Stimulated activated CD4-positive, alpha-beta T cell treated with anti-CD3 and anti-CD28 coated beads, Interleukin-2, amount 100 ng/mL, for 4 hours (primary cell): ENCODE measurements around the gene MIGA1.
"Not testable (repeated sequence)": the region's sequence is repeated elsewhere in the genome, so short reads cannot be mapped to it uniquely, and the experiment has no call there.

Experiments
- DNase-seq: peaks from one replicate; pipeline ENCODE4 v3.0.0-alpha.2; 2020; ENCODE audit warnings: low read depth

MIGA1 gene

DNA sequence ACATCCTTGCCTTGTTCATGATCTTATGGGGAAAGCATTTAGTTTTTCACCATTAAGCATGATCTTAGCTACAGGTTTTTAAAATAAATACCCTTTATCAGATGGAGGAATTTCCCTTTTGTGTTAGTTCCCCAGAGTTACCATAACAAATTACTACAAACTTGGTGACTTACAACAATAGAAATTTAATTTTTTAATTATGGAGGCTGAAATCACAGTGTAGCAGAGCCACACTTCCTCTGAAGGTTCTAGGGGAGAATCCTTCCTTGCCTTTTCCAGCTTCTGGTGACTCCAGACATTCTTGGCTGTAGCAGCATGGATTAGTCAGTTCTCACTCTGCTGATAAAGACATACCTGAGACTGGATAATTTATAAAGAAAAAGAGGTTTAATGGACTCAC, 18.5 kb downstream of the MIGA1 start:
- no peak for DNase-seq

DNA sequence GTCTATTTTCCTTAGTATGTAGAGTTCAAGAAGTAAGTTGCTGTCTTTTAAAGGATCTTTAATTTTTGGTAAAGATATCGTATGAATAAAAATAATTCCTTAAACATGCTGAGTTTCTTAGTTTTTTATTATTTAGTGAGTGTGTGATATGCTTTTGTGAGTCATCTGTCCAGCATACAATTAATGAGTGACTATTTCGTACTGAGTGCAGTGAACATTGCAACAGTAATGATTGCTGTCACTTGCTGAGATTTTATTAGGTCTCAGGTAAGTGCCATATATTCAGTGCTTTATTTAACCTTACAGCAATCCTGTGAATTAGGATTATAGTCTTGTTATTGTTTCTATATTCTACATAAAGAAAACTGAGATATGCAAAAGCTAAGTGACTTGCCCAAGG, 22.6 kb downstream of the MIGA1 start:
- DNase-seq: no peak

DNA sequence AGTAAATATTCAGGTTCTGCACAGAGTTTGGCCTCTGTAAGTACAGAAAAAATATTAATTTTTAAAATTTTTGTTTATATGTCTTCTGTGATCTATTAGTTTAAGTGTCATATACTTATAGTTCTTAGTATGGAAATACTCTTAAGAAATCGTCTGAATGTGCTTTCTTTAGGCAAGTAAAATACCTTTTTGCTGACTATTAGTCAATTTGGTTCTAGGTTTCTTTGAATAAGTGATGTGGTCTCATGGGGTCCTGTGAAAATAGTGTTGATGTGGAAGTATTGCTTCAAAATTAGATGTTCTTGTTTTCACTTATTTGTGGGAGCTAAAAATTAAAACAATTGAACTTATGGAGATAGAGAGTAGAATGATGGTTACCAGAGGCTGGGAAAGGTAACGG, 23.9 kb downstream of the MIGA1 start:
- no peak for DNase-seq

DNA sequence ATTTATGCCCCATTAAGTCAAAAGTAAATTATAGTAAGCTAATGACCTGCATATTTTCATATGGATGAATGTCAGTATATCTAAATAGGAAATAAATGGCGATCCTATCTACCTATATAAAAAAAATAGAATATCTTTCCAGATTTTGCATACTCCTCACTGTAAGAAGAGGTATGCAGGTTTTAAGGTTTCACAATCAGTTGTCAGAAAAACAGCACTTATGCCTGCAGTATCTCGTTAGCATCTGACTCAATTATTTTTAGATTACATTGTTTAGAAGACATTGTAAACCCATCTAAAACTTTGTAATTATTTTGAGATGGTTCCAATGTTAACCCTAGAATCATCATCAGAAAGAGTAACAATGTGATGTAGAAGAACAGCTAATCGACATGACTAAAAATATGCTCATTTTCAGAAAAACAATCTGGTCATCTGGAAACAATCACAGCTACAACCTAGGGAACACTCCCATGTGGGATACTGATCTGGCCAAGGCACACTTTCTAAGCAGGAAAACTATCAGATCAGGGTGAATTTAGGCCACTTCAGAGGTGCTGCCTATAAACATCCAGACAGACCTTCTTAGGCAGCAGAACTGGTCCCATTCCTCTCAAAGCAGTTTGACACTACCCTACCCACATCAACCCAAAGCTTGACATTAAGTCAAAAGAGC, 30.5 kb downstream of the MIGA1 start:
- DNase-seq: not testable (repeated sequence)

DNA sequence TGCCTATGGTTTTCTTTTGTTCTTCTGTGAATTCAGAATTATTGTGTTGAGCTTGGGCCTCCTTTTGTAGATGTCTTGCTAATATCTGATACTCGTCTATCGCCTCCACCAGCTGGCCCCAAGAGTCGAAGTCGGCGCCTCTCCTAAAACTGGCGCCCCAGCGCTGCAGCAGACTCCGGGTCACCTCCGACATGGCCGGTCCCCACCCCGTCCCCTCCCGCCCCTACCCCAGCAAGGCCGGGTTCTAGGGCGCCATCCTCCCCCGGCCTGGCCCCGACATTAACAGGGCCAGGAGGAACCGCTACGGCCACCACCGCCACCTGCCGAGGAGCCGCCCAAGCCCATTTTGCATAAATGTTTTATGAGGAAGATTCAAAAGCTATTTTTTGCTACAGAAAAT, 32.1 kb downstream of the MIGA1 start:
- not testable (repeated sequence) for DNase-seq

DNA sequence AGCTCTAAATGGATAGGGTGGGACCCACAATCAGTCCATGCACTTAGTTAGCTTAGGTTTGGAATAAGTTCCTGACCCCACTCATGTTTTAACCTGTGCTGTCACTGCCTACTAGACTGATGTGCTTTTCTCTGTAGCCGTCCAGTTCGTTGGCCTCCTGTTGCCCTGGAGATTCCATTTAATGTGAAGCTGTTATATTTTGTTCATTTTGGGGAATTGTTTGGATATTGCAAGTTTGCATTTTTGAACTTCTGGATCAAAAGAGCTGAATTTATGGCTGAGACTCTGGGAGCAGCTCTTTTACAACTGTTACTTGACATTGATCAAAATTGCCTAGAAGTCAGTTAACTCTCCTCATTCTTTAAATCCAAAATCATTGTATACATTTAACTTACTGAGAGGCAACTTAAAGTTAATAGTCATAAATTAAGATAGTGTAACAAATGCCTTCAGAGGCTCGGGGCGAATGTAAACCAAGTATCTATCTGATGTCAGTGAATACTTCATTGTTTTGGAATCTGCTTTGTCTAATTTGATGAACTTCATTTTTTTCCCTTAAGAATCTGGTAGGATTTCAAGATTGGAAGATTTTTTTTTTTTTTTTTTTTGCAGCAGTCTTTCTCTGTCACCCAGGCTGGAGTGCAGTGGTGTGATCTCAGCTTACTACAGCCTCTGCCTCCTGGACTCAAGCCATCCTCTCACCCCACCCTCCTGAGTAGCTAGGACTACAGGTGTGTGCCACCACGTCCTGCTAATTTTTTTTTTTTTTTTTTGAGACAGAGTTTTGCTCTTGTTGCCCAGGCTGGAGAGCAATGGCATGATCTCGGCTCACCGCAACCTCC, 38.1 kb downstream of the MIGA1 start:
- no peak for DNase-seq

DNA sequence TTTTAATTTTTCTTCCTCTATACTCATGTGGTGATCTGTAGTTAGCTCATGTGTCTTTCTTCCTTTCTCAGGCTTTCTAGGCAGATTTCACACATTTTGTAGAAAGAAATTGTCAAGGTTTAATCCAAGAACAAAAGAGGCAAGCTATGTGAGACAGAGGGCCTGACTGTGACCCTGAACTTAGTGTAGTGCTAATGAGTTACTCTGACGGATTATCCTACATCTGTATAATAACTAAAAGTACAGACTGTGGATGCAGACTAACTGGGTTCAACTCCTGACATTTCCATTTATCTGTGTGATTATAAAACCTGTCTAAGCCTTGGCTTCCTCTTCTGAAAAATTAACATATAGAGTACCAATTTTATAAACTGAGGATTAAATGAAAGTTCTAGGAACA, 40.7 kb downstream of the MIGA1 start:
- no peak for DNase-seq

DNA sequence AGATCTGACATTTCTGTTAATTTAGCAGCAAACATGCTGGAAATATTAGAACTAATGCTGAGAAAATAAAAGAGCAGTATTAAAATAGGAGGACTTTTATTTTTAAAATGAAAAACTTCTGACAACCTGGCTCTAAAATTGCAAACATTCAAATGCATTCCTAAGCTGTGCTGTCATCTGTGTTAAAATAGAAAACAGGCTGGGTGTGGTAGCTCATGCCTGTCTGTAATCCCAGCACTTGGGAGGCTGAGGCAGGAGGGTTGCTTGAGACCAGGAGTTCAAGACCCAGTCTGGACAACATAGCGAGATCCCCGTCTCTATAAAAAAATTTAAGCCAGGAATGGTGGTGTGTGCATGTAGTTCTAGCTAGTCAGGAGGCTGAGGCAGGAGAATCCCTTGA, 44.6 kb downstream of the MIGA1 start:
- DNase-seq: no peak

DNA sequence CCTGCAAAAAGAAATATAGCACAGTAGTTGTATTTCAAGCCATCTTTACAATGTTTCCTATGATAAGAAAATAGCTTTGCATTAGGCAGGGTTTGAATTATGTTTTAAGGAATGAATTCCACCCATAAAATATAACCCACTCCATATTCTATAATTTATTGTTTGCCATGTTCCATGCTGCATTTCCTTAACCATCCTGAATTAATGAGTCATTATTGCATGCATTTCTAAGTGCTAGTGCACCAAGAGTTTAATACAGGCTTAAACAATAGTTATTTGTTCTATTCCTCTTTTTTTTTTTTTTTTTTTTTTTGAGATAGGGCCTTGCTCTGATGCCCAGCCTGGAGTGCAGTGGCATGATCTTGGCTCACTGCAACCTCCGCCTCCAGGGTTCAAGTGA, 45.2 kb downstream of the MIGA1 start:
- DNase-seq: no peak

DNA sequence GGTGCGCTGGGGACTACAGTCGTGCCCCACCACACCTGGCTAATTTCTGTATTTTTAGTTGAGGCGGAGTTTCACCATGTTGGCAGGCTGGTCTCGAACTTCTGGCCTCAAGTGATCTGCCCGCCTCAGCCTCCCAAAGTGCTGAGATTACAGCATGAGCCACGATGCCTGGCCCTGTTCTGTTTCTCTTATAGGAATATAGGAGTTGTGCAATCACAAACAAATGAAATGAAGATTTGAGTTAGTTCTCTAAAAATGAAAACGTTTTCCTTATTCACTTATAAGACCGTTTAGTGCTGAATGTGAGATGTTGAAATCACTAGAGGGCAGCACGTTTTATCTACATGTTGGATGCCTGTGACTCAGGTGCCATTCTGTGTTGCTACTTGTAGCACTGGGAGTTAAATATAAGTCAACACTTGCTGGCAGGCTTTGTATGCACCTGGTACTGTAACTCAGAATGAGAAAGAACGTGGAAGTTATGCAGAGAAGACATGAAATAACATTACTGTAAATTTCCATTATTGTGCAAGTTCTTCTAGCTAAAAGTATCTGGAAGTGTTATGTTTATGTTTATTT, 45.8 kb downstream of the MIGA1 start:
- DNase-seq: no peak

DNA sequence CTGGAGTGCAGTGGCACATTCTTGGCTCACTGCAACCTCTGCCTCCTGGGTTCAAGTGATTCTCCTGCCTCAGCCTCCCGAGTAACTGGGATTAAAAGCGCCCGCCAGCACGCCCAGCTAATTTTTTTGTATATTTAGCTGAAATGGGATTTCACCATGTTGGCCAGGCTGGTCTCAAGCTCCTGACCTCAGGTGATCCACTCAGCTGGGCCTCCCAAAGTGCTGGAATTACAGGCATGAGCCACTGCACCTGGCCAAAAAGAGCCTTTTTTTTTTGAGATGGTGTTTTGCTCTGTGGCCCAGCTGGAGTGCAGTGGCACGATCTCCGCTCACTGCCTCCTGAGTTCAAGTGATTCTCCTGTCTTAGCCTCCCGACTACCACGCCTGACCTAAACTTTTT, 47.4 kb downstream of the MIGA1 start:
- DNase-seq: not testable (repeated sequence)

DNA sequence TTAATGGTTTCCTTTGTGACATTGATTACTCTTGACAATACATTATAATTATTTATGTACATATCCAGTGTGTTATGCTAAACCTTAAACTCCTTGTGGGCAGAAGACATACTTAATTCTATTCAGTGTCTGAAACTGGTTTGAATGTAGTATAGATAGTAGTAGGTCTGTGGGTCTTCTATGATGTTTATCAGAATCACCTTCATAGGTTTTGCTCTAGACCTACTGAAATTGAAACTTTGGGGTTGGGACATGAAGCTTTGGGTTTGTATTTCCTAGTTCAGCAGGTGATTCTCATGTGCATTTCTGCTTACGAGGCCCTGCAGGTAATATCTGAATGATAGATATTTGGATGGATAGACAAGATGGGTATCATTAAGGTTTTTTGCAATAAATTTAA, 48.6 kb downstream of the MIGA1 start:
- no peak for DNase-seq

DNA sequence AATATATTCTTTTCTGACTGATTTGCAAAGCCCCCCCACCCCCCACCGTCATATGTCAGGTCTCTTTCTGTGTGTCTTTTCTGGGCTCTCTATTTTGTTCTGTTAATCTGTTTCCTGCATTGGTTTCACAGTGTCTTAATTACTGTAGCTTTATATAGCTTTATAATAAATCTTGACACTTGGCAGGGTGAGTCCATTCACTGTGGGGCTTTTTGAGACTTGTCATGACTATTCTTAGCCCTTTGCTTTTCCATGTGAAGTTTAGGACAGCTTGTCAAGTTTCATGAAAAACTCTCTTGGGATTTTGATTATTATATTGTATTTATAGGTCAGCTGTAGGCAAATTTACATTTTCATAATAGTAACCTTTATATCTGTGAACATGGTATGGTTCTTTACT, 50.4 kb downstream of the MIGA1 start:
- DNase-seq: no peak

DNA sequence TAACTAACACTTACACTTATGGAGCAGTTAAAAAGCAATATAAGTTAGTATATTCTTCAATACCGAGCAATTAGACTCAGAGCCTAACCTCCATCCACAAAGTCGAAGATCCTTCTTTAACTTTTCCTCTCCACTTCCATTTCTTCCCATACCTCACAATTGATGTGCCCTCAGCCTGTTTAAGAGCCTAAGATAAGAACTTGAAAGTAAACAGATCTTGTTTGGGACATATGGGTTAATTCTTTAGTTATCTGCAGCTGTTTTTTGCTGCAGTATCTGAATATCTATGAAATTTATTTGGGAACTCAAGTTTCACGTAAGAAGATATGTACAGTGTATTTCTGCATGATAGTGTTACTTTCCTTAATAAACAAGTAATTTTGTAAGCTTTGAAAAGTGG, 51.5 kb downstream of the MIGA1 start:
- DNase-seq: no peak

DNA sequence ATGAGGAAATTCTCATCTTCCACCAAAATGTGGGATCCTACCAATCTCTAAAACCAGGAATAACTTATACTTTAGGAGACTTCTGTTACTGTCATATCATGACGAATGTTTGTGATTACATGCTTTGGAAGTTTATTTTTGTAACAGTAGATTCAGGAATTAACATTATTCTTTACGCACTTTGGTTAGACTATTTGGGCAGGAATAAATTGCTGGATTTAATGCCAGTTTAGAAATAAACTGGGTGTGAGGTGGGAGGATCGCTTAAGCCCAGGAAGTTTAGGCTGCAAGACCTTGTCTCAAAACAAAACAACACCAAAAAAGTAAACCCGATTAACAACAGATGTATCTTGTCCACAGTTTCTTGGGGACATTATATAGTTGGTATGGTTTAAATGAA, 52.1 kb downstream of the MIGA1 start:
- DNase-seq: no peak

DNA sequence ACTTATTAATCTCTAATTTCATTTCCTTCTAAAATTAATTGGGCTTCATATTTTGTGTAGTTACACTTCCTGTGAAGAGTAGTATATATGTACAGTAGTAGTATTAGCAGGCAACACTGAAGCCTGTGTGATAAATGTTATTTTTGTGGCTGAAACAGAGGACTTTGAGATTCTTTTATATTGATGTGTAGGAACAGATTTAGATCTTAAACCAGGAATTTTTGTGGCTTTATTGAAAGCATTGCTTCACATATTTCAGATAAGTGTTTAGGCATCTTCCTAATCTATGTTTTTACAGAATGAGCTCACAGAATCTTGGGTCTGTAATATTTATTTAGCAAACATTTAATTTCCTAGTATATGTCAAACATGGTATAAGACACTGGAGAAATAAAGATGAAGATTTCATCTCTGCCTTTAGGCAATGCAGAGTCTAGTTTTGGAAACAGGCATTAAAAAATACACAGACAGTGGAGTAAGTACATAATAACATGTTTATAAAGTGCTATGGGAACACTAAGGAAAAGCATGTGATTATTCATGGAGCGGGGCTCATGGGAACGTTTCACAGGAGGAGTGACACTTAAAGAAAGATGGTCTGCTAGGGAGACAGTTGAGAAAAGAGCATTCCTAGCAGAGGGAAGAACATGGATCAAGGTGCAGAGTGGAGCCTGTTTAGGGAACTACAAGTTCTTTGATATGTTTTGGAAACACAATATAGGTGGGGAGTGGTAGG, 52.7 kb downstream of the MIGA1 start:
- no peak for DNase-seq

DNA sequence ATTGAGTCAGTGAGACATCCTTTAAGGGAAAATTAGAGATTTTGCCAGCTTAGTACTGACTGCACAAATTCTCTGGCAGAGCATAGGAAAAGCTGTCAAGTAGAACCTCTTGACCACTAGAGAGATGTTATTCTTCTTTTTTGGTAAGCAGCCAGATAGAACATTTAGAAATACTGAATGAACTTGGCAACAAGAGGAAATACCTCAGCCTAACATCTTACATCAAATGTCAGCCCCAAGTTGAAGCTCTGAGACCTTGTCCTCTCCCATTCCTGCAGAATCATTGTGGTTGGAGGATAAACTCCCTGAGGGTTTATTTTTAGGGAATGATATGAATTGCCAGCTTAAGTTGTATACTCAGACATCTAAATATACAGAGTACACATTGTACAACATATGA, 53.5 kb downstream of the MIGA1 start:
- DNase-seq: no peak

DNA sequence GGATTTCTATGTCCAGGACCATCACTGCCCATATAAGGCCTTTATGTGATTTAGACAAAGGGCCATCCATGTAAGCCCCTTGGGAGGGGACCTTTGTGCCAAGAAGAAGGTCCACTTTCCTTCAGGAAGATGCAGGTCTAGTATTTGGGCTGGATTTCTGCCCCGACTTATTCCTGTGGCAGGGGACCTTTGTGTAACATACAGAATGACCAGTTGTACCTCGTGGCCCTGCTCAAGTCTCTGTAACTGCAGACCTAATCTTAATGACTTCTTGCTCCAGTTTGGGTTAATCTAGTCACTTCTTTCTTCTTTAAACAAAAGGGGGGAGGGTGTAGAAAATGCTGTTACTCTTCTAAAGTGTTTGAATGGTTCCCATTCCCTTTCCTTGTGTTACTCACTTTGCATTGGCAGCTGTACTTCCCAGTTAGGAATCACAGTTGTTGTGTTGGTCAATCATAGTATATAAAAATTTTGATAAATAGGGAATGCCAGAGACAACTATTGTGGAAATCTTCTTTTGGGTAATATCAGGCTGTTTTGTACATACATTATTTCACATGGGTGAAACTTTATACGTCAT, 54.2 kb downstream of the MIGA1 start:
- no peak for DNase-seq

DNA sequence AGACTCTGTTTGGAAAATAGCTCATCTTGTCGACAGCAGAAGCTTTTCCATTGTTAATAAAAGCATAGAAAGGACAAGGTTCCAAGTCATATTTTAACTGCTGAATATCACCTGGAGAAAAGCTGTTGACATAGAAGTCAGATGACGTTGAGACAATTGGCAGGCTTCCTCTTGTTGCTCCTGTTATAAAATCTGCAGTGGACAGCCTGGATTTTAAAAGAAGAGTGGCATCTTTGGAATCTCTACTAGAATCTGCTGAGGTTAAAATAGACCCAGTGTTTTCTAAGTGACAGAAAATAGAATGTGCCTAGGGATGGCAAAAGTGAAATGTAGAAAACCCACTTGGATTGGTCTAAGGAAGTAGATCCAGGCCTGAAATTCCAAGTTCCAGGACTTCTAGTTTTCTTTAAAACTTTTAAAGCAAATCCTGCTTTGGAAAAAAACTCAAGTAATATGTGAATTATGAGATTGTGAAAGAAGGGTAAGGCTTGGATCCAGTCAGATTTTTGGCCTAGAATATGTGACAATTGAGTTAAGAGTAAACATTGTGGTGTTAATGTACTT, 55.4 kb downstream of the MIGA1 start:
- DNase-seq: no peak

DNA sequence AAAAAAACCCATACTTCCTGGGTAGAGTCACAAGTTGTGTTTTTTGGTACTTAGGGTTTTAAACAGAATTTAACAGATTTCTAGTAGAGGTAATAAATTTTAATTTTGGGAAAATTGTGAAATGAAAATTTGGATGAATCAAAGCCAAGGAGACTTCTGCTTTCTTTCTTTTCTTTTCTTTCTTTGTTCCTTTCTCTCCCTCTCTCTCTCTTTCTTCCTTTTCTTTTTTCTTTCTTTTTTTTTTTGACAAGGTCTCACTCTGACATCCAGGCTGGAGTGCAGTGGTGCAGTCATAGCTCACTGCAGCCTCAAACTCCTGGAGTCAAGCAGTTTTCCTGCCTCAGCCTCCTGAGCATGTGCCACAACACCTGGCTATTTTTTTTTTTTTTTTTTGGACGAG, 62.1 kb downstream of the MIGA1 start:
- DNase-seq: no peak

DNA sequence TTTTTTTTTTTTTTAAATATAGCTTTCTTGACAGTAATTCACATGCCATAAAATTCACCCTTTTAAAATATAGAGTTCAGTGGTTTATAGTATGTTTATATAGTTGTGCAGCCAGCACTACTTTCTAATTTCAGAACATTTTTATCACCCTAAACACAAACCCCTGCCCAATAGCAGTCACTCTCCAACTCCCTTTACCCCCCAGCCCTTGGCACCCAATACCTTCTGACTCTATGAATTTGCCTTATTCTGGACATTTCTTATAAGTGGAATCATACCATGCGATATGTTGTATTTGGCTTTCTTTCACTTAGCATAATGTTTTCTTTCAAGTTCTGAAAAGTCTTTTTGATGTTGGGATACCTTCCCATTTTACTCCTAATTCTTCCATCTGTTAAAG, 66.5 kb downstream of the MIGA1 start:
- no peak for DNase-seq

DNA sequence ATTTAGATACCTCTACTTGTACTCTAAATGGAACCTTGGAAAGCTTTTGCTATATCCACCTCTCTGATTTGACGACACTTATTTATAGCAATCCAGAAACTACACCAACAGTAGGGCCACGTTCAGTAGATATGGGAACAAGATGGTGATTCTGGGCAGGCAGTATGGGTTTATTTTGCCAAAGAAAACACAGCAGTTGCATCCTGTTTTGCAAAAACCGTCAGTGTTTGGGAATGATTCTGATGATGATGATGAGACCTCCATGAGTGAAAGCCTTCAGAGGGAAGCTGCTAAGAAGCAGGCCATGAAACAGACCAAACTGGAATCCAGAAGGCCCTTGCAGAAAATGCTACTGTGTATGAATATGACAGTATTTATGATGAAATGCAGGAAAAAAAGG, 67.5 kb downstream of the MIGA1 start:
- no peak for DNase-seq
